ENCODE results near the gene LTN1. TPM values are rescaled to one million over a fixed set of nuclear protein-coding genes. Genes with fewer than 3 reads are reported as not detected.

LTN1 gene
- total and polyA plus RNA-seq, 8 donors = 21.8 to 44.7 (median 36.2) TPM

DNA sequence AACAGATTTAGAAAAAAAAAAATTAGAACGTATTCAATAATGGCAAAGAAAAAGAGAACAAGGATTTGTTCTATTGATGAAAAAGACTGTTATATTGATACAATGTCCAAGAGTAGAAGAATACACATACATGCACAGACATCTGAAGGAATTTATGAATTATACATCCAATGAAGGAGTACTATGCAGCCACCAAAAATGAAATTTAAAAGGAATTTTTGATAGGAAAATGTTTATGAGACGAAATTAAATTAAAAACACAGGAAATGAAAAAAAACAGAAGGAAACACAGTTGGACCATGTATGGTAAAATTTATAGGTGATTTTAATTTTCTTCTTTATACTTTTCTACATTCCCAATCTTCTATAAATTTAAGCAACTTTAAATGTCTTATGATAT is 110.3 kb downstream of the LTN1 start:
- peaks cover 0 to 30% of the 10 kb centered on the region in 2 donors for H3K36me3 ChIP-seq
- TF ChIP-seq CTCF (IDR thresholded peaks at IDR 0.05) = no peak
- H3K4me1 ChIP-seq = peaks cover 0 to 23% of the 10 kb centered on the region in 2 donors
- H3K27me3 ChIP-seq = no peaks in the 10 kb centered on the region
- H3K9me3 ChIP-seq = no peaks in the 10 kb centered on the region
- DNase-seq (no peak), ATAC-seq (no peak)
- H3K27ac ChIP-seq = no peak overlapping the region
- H3K4me3 ChIP-seq = no peak overlapping the region
- intact Hi-C loops (cut with DNase I) = no loop called here

Other genes starting within 250 kb of the LTN1 start
- gene RWDD2B, start 26.5 kb upstream of the LTN1 start, total RNA-seq = 10 to 100 TPM; 16.8 to 17.7 TPM
- gene RWDD2B, start 26.5 kb upstream of the LTN1 start, polyA plus RNA-seq (ENCODE audit: insufficient read length in 6 of 6) = 10 to 100 TPM; 22.0 to 27.9 (median 22.8) TPM
- gene USP16, start 31.8 kb upstream of the LTN1 start, total RNA-seq = 10 to 100 TPM; 28.0 to 31.9 TPM
- gene USP16, start 31.8 kb upstream of the LTN1 start, polyA plus RNA-seq (ENCODE audit: insufficient read length in 6 of 6) = 10 to 100 TPM; 55.7 to 60.6 (median 59.0) TPM
- gene CCT8, start 80.8 kb upstream of the LTN1 start, total RNA-seq = 100 to 1,000 TPM; 111 to 149 TPM
- gene CCT8, start 80.8 kb upstream of the LTN1 start, polyA plus RNA-seq (ENCODE audit: insufficient read length in 6 of 6) = 100 to 1,000 TPM; 197 to 259 (median 243) TPM
- 1 to 10 TPM; 5.0 to 7.7 TPM for gene MAP3K7CL, start 137.8 kb upstream of the LTN1 start, total RNA-seq
- 1 to 10 TPM; 5.2 to 8.5 (median 6.8) TPM for gene MAP3K7CL, start 137.8 kb upstream of the LTN1 start, polyA plus RNA-seq (ENCODE audit: insufficient read length in 6 of 6)

Data from left lung (tissue), 10 donors.